GM18870 (cell line): ENCODE measurements around the gene COPS2.
"Not testable (repeated sequence)": the region's sequence is repeated elsewhere in the genome, so short reads cannot be mapped to it uniquely, and the experiment has no call there.

Experiments used
- ATAC-seq: cut with Tn5 transposase; IDR thresholded peaks from one replicate; pipeline ENCODE4 v1.9.1; 2021; ENCODE audit warnings: moderate library complexity; ENCODE audit not compliant: unreplicated experiment

The COPS2 gene

GRCh38 chr15:49155110-49155833, at the start of gene COPS2:
Gene COPS2, minus strand, starts transcription at chr15:49155599. Its CDS starts 21 bp downstream, at chr15:49155578.
- peak; percentile 92 for ATAC-seq

- no peak for ATAC-seq
These were observed 44.9 kb upstream of the COPS2 start for GRCh38 chr15:49200347-49200746.

GRCh38 chr15:49199666-49200065, 44.3 kb upstream of the COPS2 start:
- ATAC-seq, result no peak

GRCh38 chr15:49196856-49197255, 41.5 kb upstream of the COPS2 start:
- ATAC-seq, result no peak

- ATAC-seq, result no peak
These were observed 36.5 kb upstream of the COPS2 start for GRCh38 chr15:49191892-49192291.

- no peak for ATAC-seq
These were observed 35.2 kb upstream of the COPS2 start for GRCh38 chr15:49190586-49190985.

- no peak for ATAC-seq
These were observed 34.2 kb upstream of the COPS2 start for GRCh38 chr15:49189631-49190030.

GRCh38 chr15:49188933-49189332, 33.5 kb upstream of the COPS2 start:
- ATAC-seq, result no peak

GRCh38 chr15:49187549-49188245, 32.3 kb upstream of the COPS2 start:
- ATAC-seq, result no peak

- ATAC-seq, result peak; percentile 93
These were observed 30.1 kb upstream of the COPS2 start for GRCh38 chr15:49185473-49185872.

GRCh38 chr15:49183741-49184140, 28.3 kb upstream of the COPS2 start:
- not testable (repeated sequence) for ATAC-seq

- no peak for ATAC-seq
These were observed 26.7 kb upstream of the COPS2 start for GRCh38 chr15:49182128-49182527.

GRCh38 chr15:49179433-49180190, 24.2 kb upstream of the COPS2 start:
- ATAC-seq, result no peak

GRCh38 chr15:49178497-49178896, 23.1 kb upstream of the COPS2 start:
- ATAC-seq, result no peak

GRCh38 chr15:49175582-49176397, 20.4 kb upstream of the COPS2 start:
- not testable (repeated sequence) for ATAC-seq

GRCh38 chr15:49174902-49175301, 19.5 kb upstream of the COPS2 start:
- ATAC-seq, result no peak

- ATAC-seq, result no peak
These were observed 16.4 kb upstream of the COPS2 start for GRCh38 chr15:49171790-49172189.

- ATAC-seq, result peak; percentile 90
These were observed 14.6 kb upstream of the COPS2 start, which contains the start of gene GALK2 for GRCh38 chr15:49169880-49170597. Gene GALK2, plus strand, starts transcription at chr15:49170247. Its CDS starts 76 bp downstream, at chr15:49170323.

GRCh38 chr15:49168016-49168415, 12.6 kb upstream of the COPS2 start:
- no peak for ATAC-seq

GRCh38 chr15:49164865-49165264, 9.5 kb upstream of the COPS2 start:
- no peak for ATAC-seq
